Stimulated activated CD8-positive, alpha-beta memory T cell treated with anti-CD3 and anti-CD28 coated beads, Interleukin-12 subunit alpha, Interleukin-12 subunit beta, amount 100 ng/mL, for 24 hours (primary cell): ENCODE measurements around the gene FOXN4.

Source experiments
- DNase-seq: peaks from one replicate; pipeline ENCODE4 v3.0.0-alpha.2; 2020; ENCODE audit errors: extremely low read depth

Gene FOXN4

DNA sequence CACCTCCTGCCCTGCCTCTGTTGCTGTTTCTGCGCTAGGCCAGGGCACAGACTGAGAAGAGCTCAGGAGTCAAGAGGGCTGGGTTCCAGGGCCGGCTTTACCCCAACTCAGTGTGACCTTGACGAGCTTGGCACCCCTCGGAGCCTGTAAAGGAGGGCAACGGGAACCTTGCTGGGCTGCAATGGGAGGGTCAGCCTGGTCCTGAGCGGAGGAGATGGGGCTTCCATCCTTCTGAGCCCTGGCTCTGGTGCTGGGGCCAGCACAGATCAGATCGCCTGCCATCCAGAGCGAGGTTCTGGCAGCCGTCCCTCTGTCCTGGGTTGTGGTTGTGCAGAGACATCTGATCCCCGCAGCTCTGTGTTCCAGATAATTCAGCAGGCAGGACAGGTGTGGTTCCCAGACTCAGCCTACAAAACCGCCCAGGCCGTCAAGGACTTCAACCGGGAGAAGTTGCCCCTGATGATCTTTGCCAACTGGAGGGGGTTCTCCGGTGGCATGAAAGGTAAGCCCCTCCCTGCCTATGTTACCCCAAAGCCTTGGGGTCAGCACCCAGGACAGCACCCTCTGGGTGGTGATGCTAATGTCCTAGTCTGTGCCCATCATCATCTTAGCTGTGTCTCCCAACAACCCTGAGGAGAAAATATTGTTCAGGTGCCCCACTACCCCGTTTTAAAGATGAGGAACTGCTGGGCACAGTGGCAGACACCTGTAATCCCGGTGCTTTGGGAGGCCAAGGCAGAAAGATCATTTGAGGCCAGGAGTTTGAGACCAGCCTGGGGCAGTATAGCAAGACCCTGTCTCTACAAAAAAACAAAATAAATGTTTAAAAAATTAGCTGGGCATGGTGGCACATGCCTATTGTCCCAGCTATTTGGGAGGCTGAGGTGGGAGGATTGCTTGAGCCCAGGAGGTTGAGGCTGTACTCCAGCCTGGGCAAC lies 50.2 kb downstream of the FOXN4 start:
- no peak for DNase-seq

DNA sequence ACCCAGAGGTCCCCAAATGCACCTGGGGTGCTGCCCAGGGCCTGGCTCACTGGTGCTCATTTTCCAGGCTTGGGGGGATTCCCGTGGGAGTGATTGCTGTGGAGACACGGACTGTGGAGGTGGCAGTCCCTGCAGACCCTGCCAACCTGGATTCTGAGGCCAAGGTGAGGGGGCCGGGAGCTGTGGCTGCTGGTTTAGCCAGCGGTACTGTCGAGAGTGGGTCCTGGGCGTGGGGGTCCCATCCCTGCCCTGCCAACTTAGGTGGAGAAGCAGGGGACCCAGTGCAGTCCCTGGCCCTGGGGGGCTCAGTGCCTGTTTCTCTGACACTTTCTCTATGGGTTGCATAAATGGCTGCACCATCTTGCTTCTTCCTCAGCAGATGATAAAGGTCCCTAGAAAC lies 50.9 kb downstream of the FOXN4 start:
- DNase-seq: no peak

DNA sequence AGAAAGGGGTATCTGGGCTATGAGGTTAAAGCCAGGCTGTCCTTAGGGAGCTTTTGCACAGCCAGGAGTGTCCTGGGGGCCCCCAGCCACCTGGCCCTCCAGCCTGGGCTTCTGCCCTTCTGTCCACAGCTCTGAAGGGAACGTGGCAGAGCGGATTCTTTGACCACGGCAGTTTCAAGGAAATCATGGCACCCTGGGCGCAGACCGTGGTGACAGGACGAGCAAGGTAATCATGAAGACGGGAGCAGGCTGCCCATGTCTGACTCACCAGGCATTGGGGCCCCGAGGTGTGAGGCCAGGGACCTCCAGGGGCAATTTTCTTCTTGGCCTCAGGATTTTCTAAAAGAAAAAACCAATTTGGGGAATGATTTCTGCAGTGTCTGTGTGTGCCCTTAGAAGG lies 53.1 kb downstream of the FOXN4 start:
- no peak for DNase-seq

DNA sequence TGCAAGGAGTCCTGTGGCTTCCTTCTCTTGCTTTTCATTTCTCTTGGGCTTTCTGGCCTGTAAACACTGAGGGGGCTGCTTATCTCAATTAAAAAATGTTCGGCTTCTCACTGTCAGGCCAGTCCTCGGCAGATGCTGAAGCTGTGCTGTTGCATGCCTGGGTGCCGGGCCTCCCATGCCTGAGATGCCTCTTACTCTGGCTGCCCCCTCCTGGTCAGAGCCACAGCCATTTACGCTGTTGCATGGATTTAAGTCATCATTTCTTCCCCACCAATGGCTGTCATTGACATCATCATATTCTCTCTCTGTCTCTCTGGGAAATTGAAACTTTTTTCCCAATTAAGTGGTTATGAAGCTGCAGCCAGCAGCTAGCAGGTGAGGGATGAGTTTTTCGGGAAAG lies 53.7 kb downstream of the FOXN4 start:
- no peak for DNase-seq

DNA sequence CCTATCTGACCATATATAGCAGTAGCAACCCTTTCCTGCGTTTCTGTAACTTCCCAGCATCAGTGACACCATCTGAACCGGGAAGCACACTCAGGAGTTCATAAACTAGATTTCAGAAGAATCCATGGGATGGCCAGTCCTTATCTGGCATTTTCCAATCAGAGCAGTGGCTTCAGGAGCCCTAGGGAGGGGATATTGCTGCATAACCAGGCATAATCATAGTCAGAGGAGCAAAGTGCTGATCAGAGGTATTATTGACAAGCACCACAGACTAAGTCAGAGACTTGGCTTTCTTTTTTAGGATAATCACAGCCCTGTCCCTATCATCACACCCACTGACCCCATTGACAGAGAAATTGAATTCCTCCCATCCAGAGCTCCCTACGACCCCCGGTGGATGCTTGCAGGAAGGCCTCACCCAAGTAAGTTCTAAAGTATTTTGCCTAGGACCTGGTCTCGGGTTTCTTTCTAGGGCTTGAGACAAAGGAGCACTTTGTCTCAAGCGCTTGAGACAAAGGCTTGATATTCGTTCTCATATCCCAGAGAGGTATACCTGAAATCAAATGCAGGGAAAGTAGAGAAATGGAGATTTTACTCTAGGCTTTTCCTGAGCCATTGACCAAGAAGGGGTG lies 55.1 kb downstream of the FOXN4 start:
- no peak for DNase-seq

DNA sequence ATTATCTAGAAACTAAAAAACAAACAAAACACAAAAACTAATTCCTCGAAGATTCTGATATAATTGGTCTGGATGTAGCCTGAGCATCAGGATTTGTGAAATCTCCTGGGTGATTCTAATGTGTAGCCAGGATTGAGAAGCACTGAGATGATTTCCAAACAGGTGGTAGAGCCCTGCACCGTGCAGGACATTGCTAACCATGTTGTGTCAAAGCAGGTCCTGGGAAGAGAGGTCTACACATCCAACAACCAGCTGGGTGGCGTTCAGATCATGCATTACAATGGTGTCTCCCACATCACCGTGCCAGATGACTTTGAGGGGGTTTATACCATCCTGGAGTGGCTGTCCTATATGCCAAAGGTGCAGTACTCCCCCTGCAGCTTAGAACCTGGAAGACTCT lies 56.3 kb downstream of the FOXN4 start:
- DNase-seq: no peak

DNA sequence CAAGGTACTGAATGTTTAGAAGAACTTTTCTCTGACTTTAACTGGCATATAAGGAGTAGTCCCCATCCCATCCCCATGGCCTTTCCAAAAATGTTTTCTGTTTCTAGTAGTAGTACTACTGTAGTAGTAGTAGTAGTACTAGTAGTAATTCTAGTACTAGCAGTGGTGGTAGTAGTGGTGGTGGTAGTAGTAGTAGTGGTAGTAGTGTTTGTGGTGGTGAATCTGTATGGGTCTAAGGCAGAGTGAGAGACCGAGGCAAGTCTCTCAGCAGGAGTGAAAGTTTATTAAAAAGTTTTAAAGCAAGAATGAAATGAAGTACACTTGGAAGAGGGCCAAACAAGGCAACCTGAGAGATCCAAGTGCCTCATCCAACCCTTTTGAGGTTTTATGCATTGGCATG lies 58.6 kb downstream of the FOXN4 start:
- no peak for DNase-seq

DNA sequence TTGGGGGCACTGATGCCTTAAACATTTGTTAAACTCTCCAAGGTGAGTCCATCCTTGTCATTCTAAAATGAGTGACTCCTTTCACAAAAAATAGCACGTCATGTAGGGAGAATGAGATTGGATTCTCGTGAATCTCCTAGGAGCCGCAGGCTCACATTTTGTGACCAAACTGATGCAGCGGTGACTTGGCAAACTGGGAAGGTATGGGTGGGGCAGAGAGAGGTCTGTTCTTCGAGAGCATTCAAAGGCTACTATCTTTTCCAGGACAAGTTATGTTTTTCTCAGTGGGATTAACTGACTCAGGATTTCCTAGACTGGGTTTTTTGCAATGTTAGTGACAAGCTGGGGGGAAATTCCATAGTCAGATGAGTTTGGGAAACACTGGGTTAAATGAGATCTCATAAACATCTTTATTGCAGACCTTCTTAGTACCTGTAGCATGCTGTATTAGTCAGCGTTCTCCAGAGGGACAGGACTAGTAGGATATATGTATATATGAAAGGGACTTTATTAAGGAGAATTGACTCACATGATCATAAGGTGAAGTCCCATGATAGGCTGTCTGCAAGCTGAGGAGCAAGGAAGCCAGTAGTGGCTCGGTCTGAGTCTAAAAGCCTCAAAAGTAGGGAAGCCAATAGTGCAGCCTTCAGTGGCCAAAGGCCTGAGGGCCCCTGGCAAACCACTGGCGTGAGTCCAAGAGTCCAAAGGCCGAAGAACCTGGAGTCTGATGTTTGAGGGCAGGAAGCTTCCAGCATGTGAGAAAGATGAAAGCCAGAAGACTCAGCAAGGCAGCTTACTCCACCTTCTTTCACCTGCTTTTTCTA lies 61.0 kb downstream of the FOXN4 start:
- DNase-seq: no peak

DNA sequence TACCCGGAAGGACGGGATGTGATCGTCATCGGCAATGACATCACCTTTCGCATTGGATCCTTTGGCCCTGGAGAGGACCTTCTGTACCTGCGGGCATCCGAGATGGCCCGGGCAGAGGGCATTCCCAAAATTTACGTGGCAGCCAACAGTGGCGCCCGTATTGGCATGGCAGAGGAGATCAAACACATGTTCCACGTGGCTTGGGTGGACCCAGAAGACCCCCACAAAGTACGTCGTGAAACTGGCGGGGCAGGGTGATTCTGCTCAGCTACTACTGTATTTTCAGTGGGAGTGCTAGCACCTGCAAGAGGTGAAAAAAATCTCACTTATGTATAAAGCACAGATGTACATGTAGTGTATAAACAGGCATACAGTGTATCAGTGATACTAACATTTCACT lies 62.9 kb downstream of the FOXN4 start:
- DNase-seq: no peak

DNA sequence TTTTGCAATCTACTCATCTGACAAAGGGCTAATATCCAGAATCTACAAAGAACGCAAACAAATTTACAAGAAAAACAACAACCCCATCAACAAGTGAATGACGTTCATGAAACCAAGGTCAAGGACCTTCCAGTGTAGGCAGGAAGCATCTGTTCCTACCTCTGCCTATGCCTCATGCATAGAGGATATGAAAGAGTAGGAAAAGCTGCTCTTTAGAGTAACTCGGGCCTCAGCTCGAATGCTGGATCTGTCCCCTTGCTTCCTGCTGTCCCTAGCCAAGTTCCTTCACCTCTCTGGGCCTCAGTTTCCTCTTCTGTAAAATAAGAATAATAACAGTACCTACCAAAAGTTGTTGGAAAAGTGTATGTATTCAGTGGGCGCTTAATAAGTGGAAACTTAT lies 65.0 kb downstream of the FOXN4 start:
- DNase-seq: no peak

DNA sequence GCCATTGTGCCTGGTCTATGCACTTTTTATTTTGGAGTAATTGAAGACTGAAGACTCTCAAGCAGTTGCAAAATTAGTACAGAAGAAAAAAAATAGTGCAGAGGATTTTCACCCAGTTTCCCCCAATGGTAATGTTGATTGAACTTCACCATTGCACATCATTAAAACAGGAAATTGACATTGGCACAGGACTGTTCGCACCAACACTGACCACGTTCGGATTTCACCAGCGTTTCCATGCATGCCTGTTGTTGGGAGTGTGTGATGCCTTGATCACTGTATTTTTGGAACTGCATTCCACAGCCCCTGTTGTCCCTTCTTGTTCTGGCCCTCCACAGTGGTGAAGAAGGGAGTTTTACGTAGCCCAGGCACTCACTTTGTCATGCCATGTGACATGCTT lies 67.1 kb downstream of the FOXN4 start:
- DNase-seq: no peak

DNA sequence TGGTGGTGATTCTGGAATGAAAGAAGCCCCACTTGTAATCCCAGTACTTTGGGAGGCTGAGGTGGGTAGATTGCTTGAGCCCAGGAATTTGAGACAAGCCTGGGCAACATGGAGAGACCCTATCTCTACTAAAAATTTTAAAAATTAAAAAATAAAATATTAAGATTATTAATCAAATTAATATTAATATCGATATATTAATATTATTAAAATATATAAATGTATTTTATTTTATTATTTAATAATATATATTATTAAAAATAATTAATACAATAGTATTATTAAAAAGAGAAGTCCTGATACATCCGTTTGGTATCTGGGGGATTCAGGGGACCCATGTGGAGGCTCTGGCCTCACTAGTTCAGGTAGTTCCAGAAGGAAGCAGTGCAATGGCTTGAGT lies 68.7 kb downstream of the FOXN4 start:
- no peak for DNase-seq

DNA sequence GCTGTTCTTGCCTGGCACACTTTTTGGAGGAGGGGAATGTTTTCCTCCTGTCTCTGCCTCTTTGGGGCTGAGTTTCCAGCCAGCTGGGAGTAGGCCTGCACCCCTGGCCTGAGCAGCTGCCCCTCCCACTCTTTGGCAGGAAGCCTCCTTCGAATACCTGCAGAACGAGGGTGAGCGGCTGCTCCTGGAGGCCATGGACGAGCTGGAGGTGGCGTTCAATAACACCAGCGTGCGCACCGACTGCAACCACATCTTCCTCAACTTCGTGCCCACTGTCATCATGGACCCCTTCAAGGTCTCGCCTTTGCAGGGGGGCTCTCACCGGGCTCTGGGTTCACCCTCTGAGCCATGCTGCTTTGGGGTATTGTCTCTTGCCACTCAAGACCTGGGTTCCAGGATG lies 69.4 kb downstream of the FOXN4 start:
- DNase-seq: no peak

DNA sequence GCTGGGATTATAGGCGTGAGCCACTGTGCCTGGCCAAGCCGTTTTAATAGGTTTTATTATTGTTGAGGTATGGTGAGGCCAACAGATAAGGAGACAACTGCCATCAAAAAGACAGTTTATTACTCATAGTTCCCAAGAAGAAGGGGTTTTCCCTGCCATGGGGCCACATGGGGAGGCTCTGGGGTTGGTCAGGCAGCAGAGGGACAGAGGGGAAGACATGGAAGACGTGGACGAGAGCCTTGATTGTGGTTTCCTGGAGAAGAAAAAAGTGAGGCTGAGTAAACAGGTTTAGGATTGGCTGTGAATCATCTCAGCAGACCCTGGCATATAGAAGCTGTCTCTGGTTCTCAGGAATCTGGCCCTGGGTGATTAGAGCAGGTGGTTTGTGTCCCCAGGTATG lies 69.9 kb downstream of the FOXN4 start:
- DNase-seq: no peak

DNA sequence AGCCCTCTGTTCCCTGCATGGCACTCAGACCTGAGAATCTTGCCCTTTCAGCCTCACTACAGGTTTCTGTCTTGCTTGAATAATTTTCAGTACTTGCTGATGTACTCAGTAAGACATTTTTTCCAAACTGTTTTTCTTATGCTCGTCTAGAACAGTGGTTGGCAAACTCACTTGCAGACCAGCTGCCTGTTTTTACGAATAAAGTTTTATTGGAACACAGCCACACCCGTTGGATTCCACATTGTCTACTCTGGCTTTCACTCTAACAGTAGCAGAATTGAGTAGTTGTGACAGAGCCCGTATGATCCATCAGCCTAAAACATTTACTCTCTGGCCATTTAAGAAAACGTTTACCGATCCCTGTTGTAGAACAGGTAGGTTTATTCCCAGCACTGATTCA lies 72.8 kb downstream of the FOXN4 start:
- no peak for DNase-seq

DNA sequence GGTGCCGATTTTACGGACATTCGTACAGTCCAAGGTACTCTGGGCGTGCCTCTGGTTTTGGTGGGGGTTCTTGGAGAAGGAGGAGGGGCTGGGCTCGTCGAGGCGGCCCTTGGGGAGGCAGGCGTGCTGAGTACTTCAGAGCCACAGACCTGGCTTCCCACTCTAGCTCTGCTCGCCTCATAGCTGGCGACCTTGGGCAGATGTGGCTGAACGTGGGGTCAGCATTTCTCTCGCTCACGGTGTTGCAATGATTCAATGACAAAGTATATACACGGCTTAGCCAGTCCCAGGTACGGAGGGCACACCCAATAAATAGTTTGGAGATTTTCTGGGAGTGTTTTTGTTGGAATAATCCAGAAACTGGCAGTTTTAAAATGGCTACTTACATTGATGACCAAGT lies 75.1 kb downstream of the FOXN4 start:
- no peak for DNase-seq

DNA sequence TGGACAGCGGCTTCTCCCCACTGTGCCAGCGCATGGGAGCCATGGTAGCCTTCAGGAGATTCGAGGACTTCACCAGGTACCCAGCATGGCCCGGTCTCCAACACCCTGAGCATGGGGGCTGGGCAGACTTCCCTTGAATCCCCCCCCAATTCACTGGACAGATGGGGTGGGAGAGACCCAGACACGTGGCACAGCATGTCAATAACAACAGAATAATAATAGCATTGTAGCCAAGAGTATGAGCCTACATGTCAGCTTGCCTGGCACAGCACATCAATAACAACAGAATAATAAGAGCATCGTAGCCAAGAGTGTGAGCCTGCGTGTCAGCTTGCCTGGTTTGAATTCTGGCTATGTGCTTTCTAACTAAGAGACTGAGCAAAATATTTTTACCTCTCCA lies 76.4 kb downstream of the FOXN4 start:
- DNase-seq: no peak

DNA sequence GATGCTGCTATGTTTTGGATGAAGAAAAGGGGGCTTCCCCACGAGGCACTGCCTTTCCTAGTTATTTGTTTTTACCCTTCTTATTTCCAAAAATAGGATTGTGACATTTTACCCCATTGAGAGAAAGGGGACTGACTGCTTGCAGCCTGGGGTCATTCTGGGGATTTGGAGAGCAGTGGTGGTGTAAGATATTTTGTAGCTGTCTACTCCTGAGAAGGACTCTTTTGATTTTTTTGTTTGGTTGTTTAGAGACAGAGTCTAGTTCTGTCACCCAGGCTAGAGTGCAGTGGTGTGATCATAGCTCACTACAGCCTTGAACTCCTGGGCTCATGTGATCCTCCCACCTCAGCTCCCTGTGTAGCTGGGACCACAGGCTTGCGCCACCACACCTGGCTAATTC lies 78.9 kb downstream of the FOXN4 start:
- DNase-seq: no peak

DNA sequence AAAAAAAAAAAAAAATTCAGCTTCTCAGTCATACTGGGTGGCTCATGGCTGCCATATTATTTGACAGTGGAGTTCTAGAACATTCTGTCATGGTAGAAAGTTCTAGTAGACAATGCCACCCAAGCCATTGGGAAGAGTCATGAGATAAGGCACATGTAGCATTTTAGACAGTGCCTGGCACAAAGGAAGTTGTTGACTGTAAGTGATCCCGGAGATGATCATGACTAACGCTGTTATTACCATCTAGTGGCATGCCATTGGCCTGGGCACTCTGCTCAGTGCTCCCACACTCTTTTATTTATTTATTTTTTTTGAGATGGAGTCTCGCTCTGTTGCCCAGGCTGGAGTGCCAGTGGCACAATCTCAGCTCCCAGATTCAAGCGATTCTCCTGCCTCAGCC lies 80.4 kb downstream of the FOXN4 start:
- no peak for DNase-seq
